HEK293T (cell line): ENCODE data around the gene CEP44.

Experiments used
- CTCF ChIA-PET: fragments of 350-600 bp; formaldehyde crosslinking; extraction: SDS; loops from one replicate; lab custom pipeline; 2021; ENCODE audit warnings: antibody characterized with exemption, inconsistent platforms; lab: Yijun Ruan, JAX
- POLR2A ChIA-PET: fragments of 350-600 bp; formaldehyde crosslinking; extraction: SDS; loops from one replicate; lab custom pipeline; 2020; ENCODE audit warnings: antibody characterized with exemption, inconsistent platforms; lab: Yijun Ruan, JAX
- DNase-seq: peaks from one replicate; pipeline ENCODE4 v3.0.0; 2012; ENCODE audit warnings: mixed read lengths; ENCODE audit errors: extremely low spot score
- ARNT ChIP-seq: fragments of 450-650 bp; IDR thresholded peaks from 2 replicates; pipeline ENCODE4 v1.6.1; 2017; ENCODE audit warnings: mild to moderate bottlenecking
- BHLHE40 ChIP-seq: fragments of 450-650 bp; IDR thresholded peaks from 2 replicates; pipeline ENCODE4 v1.6.1; 2016; ENCODE audit warnings: mild to moderate bottlenecking, moderate library complexity, borderline replicate concordance
- CTBP1 ChIP-seq: fragments of 450-650 bp; IDR thresholded peaks from 2 replicates; pipeline ENCODE4 v1.6.1; 2016; ENCODE audit warnings: borderline replicate concordance
- ELF4 ChIP-seq: fragments of 450-650 bp; IDR thresholded peaks from 2 replicates; pipeline ENCODE4 v1.6.1; 2017; ENCODE audit warnings: antibody characterized with exemption
- FOXA1 ChIP-seq: fragments of 450-650 bp; IDR thresholded peaks from 2 replicates; pipeline ENCODE4 v1.6.1; 2016; ENCODE audit warnings: mild to moderate bottlenecking
- FOXK2 ChIP-seq: fragments of 450-650 bp; IDR thresholded peaks from 2 replicates; pipeline ENCODE4 v1.6.1; 2016; ENCODE audit warnings: mild to moderate bottlenecking
- FOXM1 ChIP-seq: fragments of 450-650 bp; IDR thresholded peaks from 2 replicates; pipeline ENCODE4 v1.6.1; 2017; ENCODE audit warnings: mild to moderate bottlenecking, borderline replicate concordance
- HDGF ChIP-seq: fragments of 450-650 bp; IDR thresholded peaks from 2 replicates; pipeline ENCODE4 v1.6.1; 2017; ENCODE audit warnings: antibody characterized with exemption, borderline replicate concordance
- L3MBTL2 ChIP-seq: fragments of 450-650 bp; conservative IDR thresholded peaks from 2 replicates; pipeline ENCODE4 v1.6.1; 2016; ENCODE audit warnings: mild to moderate bottlenecking
- LEF1 ChIP-seq: fragments of 450-650 bp; IDR thresholded peaks from 2 replicates; pipeline ENCODE4 v1.6.1; 2017; ENCODE audit warnings: mild to moderate bottlenecking, borderline replicate concordance
- NFRKB ChIP-seq: fragments of 450-650 bp; IDR thresholded peaks from 2 replicates; pipeline ENCODE4 v1.6.1; 2016; ENCODE audit warnings: mild to moderate bottlenecking, moderate library complexity
- SP1 ChIP-seq: fragments of 450-650 bp; IDR thresholded peaks from 2 replicates; pipeline ENCODE4 v1.6.1; 2017
- SUZ12 ChIP-seq: fragments of 450-650 bp; IDR thresholded peaks from 2 replicates; pipeline ENCODE4 v1.6.1; 2016; ENCODE audit warnings: mild to moderate bottlenecking
- TARDBP ChIP-seq: fragments of 450-650 bp; IDR thresholded peaks from 2 replicates; pipeline ENCODE4 v1.6.1; 2016
- ZNF384 ChIP-seq: fragments of 450-650 bp; IDR thresholded peaks from 2 replicates; pipeline ENCODE4 v1.6.1; 2016
- TF ChIP-seq, protein P1 (sequence below): fragments of 450-650 bp; IDR thresholded peaks from 2 replicates; pipeline ENCODE4 v1.6.1; 2016

CEP44 gene

DNA sequence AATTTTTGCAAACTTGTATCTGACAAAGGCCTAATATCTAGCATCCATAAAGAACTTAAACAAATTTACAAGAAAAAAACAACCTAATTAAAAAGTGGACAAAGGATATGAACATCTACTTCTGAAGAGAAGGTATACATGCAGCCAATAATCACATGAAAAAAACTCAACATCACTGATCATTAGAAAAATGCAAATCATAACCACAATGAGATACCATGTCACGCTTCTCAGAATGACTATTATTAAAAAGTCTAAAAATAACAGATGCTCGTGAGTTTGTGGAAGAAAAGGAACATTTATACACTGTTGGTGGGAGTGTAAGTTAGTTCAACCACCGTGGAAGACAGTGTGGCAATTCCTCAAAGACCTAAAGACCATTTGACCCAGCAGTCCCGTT is 24.0 kb downstream of the CEP44 start:
- DNase-seq: no peak
- ChIA-PET POLR2A (no interaction called here), CTCF (no interaction called here)
- TF ChIP-seq FOXA1: no peak
- TF ChIP-seq HDGF: no peak
- TF ChIP-seq LEF1: no peak
- TF ChIP-seq TARDBP: no peak
- no peak for TF ChIP-seq SP1
- TF ChIP-seq, protein P1, sequence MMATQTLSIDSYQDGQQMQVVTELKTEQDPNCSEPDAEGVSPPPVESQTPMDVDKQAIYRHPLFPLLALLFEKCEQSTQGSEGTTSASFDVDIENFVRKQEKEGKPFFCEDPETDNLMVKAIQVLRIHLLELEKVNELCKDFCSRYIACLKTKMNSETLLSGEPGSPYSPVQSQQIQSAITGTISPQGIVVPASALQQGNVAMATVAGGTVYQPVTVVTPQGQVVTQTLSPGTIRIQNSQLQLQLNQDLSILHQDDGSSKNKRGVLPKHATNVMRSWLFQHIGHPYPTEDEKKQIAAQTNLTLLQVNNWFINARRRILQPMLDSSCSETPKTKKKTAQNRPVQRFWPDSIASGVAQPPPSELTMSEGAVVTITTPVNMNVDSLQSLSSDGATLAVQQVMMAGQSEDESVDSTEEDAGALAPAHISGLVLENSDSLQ: no peak
- TF ChIP-seq ARNT: no peak
- no peak for TF ChIP-seq ELF4
- TF ChIP-seq CTBP1: no peak
- TF ChIP-seq SUZ12: no peak
- TF ChIP-seq FOXK2: no peak
- no peak for TF ChIP-seq L3MBTL2
- TF ChIP-seq BHLHE40: no peak
- no peak for TF ChIP-seq NFRKB
- no peak for TF ChIP-seq FOXM1
- TF ChIP-seq ZNF384: no peak

DNA sequence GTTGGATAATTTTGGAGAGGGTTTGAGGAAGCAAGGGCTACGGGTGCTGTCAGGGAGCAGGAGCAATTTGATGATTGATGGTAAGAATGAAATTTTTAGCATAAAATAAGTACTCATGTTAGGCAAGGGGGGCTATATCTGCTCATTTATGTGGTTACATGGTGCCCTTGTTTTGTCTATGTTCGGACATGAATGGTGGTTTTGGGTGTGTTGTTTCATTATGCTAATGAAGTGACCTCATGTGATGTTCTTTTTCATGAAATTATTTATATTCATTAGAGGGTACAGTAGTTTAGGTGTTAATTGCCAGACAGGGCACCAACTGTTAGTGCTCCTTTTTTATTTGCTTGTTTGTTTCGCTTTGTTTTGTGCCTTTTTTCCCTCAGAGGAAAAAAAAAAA is 29.3 kb downstream of the CEP44 start:
- TF ChIP-seq LEF1: no peak
- TF ChIP-seq BHLHE40: no peak
- TF ChIP-seq ELF4: no peak
- TF ChIP-seq FOXM1: no peak
- TF ChIP-seq L3MBTL2: no peak
- TF ChIP-seq FOXA1: no peak
- no peak for TF ChIP-seq ZNF384
- no peak for TF ChIP-seq SP1
- no peak for TF ChIP-seq FOXK2
- TF ChIP-seq ARNT: no peak
- TF ChIP-seq CTBP1: no peak
- TF ChIP-seq TARDBP: no peak
- no peak for TF ChIP-seq SUZ12
- no peak for TF ChIP-seq NFRKB
- no peak for TF ChIP-seq HDGF
- TF ChIP-seq, protein P1: no peak
- ChIA-PET POLR2A (no interaction called here), CTCF (no interaction called here)
- no peak for DNase-seq

GRCh38 chr4:174314274-174314673 is 30.6 kb downstream of the CEP44 start:
- CTCF ChIA-PET: interaction anchor here (0.6 kb wide), 1 partner anchor 1119 kb away, joined by 3 read pairs; no protein-coding TSS in a partner anchor
- DNase-seq: no peak
- POLR2A ChIA-PET: no interaction called here
- no peak for TF ChIP-seq BHLHE40
- TF ChIP-seq L3MBTL2: no peak
- no peak for TF ChIP-seq SP1
- TF ChIP-seq ELF4: no peak
- TF ChIP-seq NFRKB: no peak
- no peak for TF ChIP-seq SUZ12
- no peak for TF ChIP-seq FOXA1
- no peak for TF ChIP-seq FOXK2

- POLR2A ChIA-PET: no interaction called here
- DNase-seq: no peak
- TF ChIP-seq FOXK2 (no peak), LEF1 (no peak), NFRKB (no peak), ELF4 (no peak), CTBP1 (no peak), ARNT (no peak)
- CTCF ChIA-PET: interaction anchor here (0.6 kb wide), 1 partner anchor 1119 kb away, joined by 3 read pairs; no protein-coding TSS in a partner anchor
Measured at GRCh38 chr4:174314770-174315169, 31.1 kb downstream of the CEP44 start.

- POLR2A ChIA-PET: no interaction called here
- DNase-seq: no peak
- CTCF ChIA-PET: no interaction called here
- TF ChIP-seq FOXK2 (no peak), ELF4 (no peak), BHLHE40 (no peak), L3MBTL2 (no peak), NFRKB (no peak), ZNF384 (no peak)
Measured at GRCh38 chr4:174316546-174316945, 32.8 kb downstream of the CEP44 start.

- DNase-seq: no peak
- CTCF ChIA-PET: no interaction called here
- TF ChIP-seq SUZ12 (no peak), L3MBTL2 (no peak)
- POLR2A ChIA-PET: no interaction called here
Measured at GRCh38 chr4:174316954-174317353, 33.2 kb downstream of the CEP44 start.

DNA sequence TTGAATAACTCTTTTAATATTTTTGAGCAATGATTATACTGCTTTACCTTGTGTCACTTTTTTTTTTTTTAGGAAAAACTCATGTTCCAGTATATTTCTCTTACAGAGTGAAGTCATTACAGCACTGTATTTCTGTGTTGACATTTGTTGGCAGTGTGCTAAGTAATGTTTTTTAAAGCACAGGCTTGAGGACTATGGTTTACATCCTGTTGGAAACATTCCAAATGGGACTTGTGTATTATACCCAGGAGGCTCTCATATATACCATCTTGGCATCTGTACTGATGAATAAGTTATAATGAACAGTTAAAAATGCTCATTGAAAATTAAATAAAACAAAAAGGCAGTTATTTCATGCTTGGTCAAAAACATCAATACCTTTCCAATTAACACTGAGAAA is 33.8 kb downstream of the CEP44 start:
- POLR2A ChIA-PET: no interaction called here
- CTCF ChIA-PET: no interaction called here
- DNase-seq: no peak
- TF ChIP-seq FOXA1: no peak
- no peak for TF ChIP-seq ELF4
- no peak for TF ChIP-seq LEF1
- TF ChIP-seq HDGF: no peak
- TF ChIP-seq SP1: no peak
- no peak for TF ChIP-seq CTBP1
- TF ChIP-seq ZNF384: no peak
- TF ChIP-seq, protein P1: no peak
- no peak for TF ChIP-seq SUZ12
- TF ChIP-seq ARNT: no peak
- no peak for TF ChIP-seq FOXM1
- TF ChIP-seq TARDBP: no peak
- TF ChIP-seq L3MBTL2: no peak
- no peak for TF ChIP-seq NFRKB
- no peak for TF ChIP-seq BHLHE40
- TF ChIP-seq FOXK2: no peak
